Measurements from ENCODE around the gene WDR72. TPM values are rescaled to one million over a fixed set of nuclear protein-coding genes. Genes with fewer than 3 reads are reported as not detected.

Gene WDR72
- total and polyA plus RNA-seq, 2 of the 4 experiments (the other 2 are of a cell fraction), result not detected

- no peak overlapping the region for H4K91ac ChIP-seq (ENCODE audit: insufficient read depth, low read depth, low read length)
- no peak overlapping the region for H3K27ac ChIP-seq (ENCODE audit: insufficient read depth, low read length)
- no peaks in the 10 kb centered on the region for H3K36me3 ChIP-seq (ENCODE audit: control insufficient read depth, insufficient read depth, low read length)
- intact Hi-C loops (cut with micrococcal nuclease), result no loop called here
- no peak for ATAC-seq (ENCODE audit: low read depth)
- no peak overlapping the region for H2AK9ac ChIP-seq (replicated peaks; ENCODE audit: low read depth, low read length, poor library complexity)
- H2BK15ac ChIP-seq (ENCODE audit: low read depth, low read length), result no peak overlapping the region
- no peak overlapping the region for H3K14ac ChIP-seq (replicated peaks; ENCODE audit: low read depth, low read length)
- H2BK120ac ChIP-seq (ENCODE audit: low read depth, low read length), result no peak overlapping the region
- H3K4ac ChIP-seq (ENCODE audit: low read depth, low read length), result no peak overlapping the region
- H4K8ac ChIP-seq (ENCODE audit: low read depth in 2 of 2, low read length in 2 of 2), result no peak overlapping the region
- CTCF ChIA-PET, result no interaction called here
- H2AFZ ChIP-seq (replicated peaks; ENCODE audit: low read length, poor library complexity), result no peak overlapping the region
- H4K20me1 ChIP-seq (ENCODE audit: insufficient read depth, low read length), result no peaks in the 10 kb centered on the region
- H2BK20ac ChIP-seq (ENCODE audit: low read depth, low read length), result no peak overlapping the region
- H3K27me3 ChIP-seq (ENCODE audit: control insufficient read depth, insufficient read depth, low read length), result no peaks in the 10 kb centered on the region
- WGBS, 2 experiments (ENCODE audit: extremely low coverage in 2 of 2, insufficient read length in 1 of 2), result no CpG with 5 or more reads among the region's 3 CpGs
- no peaks in the 10 kb centered on the region for H3K9me1 ChIP-seq (ENCODE audit: insufficient read depth, low read length)
- dilution Hi-C loops (cut with HindIII; ENCODE audit: low sequenced_read_pairs, unreplicated experiment), result no loop called here
- H4K5ac ChIP-seq (ENCODE audit: low read depth, low read length), result no peak overlapping the region
- in situ Hi-C loops (cut with MboI; ENCODE audit: low sequenced_read_pairs), result no loop called here
- no peak overlapping the region for H3K18ac ChIP-seq (ENCODE audit: low read depth, low read length)
- BruUV-seq (replicated peaks), result no TSS peak
- no peak overlapping the region for H3K4me2 ChIP-seq (ENCODE audit: low read depth, low read length)
- H2BK5ac ChIP-seq (ENCODE audit: low read depth, low read length, poor library complexity, severe bottlenecking), result no peak overlapping the region
- H3K9me3 ChIP-seq (ENCODE audit: control insufficient read depth, insufficient read depth, low read length), result peaks cover 2% of the 10 kb centered on the region; the same call in 1 of the 2 replicates
- H3K4me1 ChIP-seq (ENCODE audit: control insufficient read depth, insufficient read depth, low read length), result no peaks in the 10 kb centered on the region
- TF ChIP-seq RFX5 (IDR thresholded peaks at IDR 0.05; ENCODE audit: low read depth, low read length) (no peak), ELK1 (IDR thresholded peaks at IDR 0.05; ENCODE audit: borderline replicate concordance, low read depth, low read length) (no peak), RAD21 (IDR thresholded peaks at IDR 0.05; ENCODE audit: low read length) (no peak), BHLHE40 (IDR thresholded peaks at IDR 0.05; ENCODE audit: low read depth, low read length) (no peak), SMC3 (IDR thresholded peaks at IDR 0.05; ENCODE audit: low read depth, low read length) (no peak), RCOR1 (IDR thresholded peaks at IDR 0.05; ENCODE audit: insufficient replicate concordance, low read length) (no peak), POLR2A (IDR thresholded peaks at IDR 0.05; ENCODE audit: low read depth, low read length) (no peak), CHD1 (IDR thresholded peaks at IDR 0.05; ENCODE audit: low read depth, low read length) (no peak), MXI1 (IDR thresholded peaks at IDR 0.05; ENCODE audit: borderline replicate concordance, low read depth, low read length) (no peak), CEBPB (IDR thresholded peaks at IDR 0.05; ENCODE audit: low read depth, low read length) (no peak), MAZ (IDR thresholded peaks at IDR 0.05; ENCODE audit: borderline replicate concordance, low read depth, low read length) (no peak), CTCF (conservative IDR thresholded peaks at IDR 0.05; ENCODE audit: low read depth, low read length) (no peak), USF2 (IDR thresholded peaks at IDR 0.05; ENCODE audit: low read depth, low read length) (no peak), FOS (IDR thresholded peaks at IDR 0.05; ENCODE audit: low read depth, low read length) (no peak), MAFK (IDR thresholded peaks at IDR 0.05; ENCODE audit: low read depth, low read length) (no peak), NFE2L2 (IDR thresholded peaks at IDR 0.05; ENCODE audit: low read depth, low read length) (no peak)
- no peak overlapping the region for H3K56ac ChIP-seq (ENCODE audit: extremely low read depth, insufficient read depth, low read length)
- H3K9ac ChIP-seq (ENCODE audit: low read depth, low read length), result no peak overlapping the region
- no peaks in the 10 kb centered on the region for H3K79me1 ChIP-seq (ENCODE audit: low read depth in 1 of 2, low read length in 2 of 2)
- H3K4me3 ChIP-seq (ENCODE audit: insufficient read depth, low read depth, low read length), result no peak overlapping the region
- POLR2A ChIA-PET (ENCODE audit: unreplicated experiment), result no interaction called here
- no peak overlapping the region for H2AK5ac ChIP-seq (ENCODE audit: low read depth, low read length)
- no peak overlapping the region for H3K23ac ChIP-seq (ENCODE audit: low read depth, low read length)
- DNase-seq, result no peak
Measured at GRCh38 chr15:53746101-53746500, 13.4 kb downstream of the WDR72 start.

Measured in IMR-90 (cell line).